Fibroblast of mammary gland (primary cell): ENCODE results near the gene RPS2.
"Not testable (repeated sequence)": the region's sequence is repeated elsewhere in the genome, so short reads cannot be mapped to it uniquely, and the experiment has no call there.

Experiments
- DNase-seq: peaks from one replicate; pipeline ENCODE4 v3.0.0-alpha.2; 2010; ENCODE audit warnings: low read depth
- H3K4me3 ChIP-seq: 2 replicates; pipeline ENCODE4 v1.5.1; 2011; ENCODE audit warnings: low read depth, mild to moderate bottlenecking, low read length, moderate library complexity; ENCODE audit not compliant: control insufficient read depth
- TF ChIP-seq, protein P1 (sequence below): conservative IDR thresholded peaks from 2 replicates; pipeline ENCODE4 v1.5.1; 2011; ENCODE audit warnings: low read depth, low read length, inconsistent platforms; ENCODE audit not compliant: control insufficient read depth, insufficient read depth

RPS2 gene

GRCh38 chr16:1960665-1961630 lies 3.7 kb downstream of the RPS2 start:
- peak; percentile 65 for DNase-seq
- TF ChIP-seq, protein P1, sequence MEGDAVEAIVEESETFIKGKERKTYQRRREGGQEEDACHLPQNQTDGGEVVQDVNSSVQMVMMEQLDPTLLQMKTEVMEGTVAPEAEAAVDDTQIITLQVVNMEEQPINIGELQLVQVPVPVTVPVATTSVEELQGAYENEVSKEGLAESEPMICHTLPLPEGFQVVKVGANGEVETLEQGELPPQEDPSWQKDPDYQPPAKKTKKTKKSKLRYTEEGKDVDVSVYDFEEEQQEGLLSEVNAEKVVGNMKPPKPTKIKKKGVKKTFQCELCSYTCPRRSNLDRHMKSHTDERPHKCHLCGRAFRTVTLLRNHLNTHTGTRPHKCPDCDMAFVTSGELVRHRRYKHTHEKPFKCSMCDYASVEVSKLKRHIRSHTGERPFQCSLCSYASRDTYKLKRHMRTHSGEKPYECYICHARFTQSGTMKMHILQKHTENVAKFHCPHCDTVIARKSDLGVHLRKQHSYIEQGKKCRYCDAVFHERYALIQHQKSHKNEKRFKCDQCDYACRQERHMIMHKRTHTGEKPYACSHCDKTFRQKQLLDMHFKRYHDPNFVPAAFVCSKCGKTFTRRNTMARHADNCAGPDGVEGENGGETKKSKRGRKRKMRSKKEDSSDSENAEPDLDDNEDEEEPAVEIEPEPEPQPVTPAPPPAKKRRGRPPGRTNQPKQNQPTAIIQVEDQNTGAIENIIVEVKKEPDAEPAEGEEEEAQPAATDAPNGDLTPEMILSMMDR, result no peak
- peak overlapping the region; percentile 79 for H3K4me3 ChIP-seq

GRCh38 chr16:1959269-1960039 lies 5.2 kb downstream of the RPS2 start, which contains the start of gene NDUFB10:
NDUFB10 (plus strand) TSS chr16:1959538; CDS start chr16:1959625, 87 bp downstream.
- TF ChIP-seq, protein P1, result no peak
- peak within 1 kb of the TSS; percentile 79 for H3K4me3 ChIP-seq
- DNase-seq, result peak; percentile 91

GRCh38 chr16:1958715-1959268 lies 5.8 kb downstream of the RPS2 start:
- DNase-seq, result no peak
- TF ChIP-seq, protein P1, result no peak
- H3K4me3 ChIP-seq, result peak overlapping the region; percentile 27

DNA sequence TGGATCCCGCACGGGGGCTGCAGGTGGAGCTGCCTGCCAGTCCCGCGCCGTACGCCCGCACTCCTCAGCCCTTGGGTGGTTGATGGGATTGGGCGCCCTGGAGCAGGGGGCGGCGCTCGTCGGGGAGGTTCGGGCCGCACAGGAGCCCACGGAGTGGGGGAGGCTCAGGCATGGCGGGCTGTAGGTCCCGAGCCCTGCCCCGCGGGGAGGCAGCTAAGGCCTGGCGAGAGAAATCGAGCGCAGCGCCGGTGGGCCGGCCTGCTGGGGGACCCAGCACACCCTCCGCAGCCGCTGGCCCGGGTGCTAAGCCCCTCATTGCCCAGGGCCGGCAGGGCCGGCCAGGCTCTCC lies 6.5 kb downstream of the RPS2 start:
- not testable (repeated sequence) for DNase-seq, H3K4me3 ChIP-seq

DNA sequence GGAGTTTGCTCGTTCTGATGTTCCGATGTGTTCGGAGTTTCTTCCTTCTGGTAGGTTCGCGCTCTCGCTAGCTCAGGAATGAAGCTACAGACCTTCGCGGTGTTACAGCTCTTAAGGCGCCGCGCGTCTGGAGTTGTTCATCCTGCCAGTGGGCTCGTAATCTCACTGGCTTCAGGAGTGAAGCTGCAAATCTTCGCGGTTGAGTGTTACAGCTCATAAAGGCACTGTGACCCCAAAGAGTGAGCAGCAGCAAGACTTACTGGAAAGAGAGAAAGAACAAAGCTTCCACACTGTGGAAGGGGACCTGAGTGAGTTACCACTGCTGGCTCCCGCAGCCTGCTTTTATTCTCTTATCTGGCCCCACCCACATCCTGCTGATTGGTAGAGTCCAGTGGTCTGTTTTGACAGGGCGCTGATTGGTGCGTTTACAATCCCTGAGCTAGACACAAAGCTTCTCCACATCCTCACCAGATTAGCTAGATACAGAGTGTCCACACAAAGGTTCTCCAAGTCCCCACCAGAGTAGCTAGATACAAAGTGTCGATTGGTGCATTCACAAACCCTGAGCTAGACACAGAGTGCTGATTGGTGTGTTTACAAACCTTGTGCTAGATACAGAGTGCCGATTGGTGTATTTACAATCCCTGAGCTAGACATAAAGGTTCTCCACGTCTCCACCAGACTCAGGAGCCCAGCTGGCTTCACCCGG lies 7.0 kb downstream of the RPS2 start:
- not testable (repeated sequence) for DNase-seq, H3K4me3 ChIP-seq

GRCh38 chr16:1953734-1954133 lies 10.9 kb downstream of the RPS2 start:
- TF ChIP-seq, protein P1, result no peak
- no peak for DNase-seq
- no peak overlapping the region for H3K4me3 ChIP-seq

- no peak for DNase-seq
- TF ChIP-seq, protein P1, result no peak
- H3K4me3 ChIP-seq, result no peak overlapping the region
Observed at GRCh38 chr16:1950559-1950958, 14.1 kb downstream of the RPS2 start.
